Keratinocyte (primary cell): ENCODE data around the gene TMUB2. TPM values are rescaled to one million over a fixed set of nuclear protein-coding genes. Genes with fewer than 3 reads are reported as not detected.

ENCODE experiments used
- DNase-seq: peaks from one replicate; pipeline ENCODE4 v3.0.0-alpha.2; 2011; ENCODE audit warnings: low read depth, missing footprints, low spot score
- FAIRE-seq: peaks from 2 replicates; lab custom pipeline; 2011; peaks lifted over from hg19 to GRCh38; lab: Jason Lieb, UNC
- H2AFZ ChIP-seq: 2 replicates; pipeline ENCODE4 v1.6.0; 2012; ENCODE audit warnings: low read length, control low read depth, inconsistent platforms; ENCODE audit not compliant: control insufficient read depth
- H3K27ac ChIP-seq: 2 replicates; pipeline ENCODE4 v1.5.1; 2011; ENCODE audit warnings: low read length; ENCODE audit not compliant: control insufficient read depth, insufficient read depth
- H3K27me3 ChIP-seq: 3 replicates; pipeline ENCODE4 v1.6.0; 2011; ENCODE audit warnings: low read length; ENCODE audit not compliant: control insufficient read depth, insufficient read depth; ENCODE audit errors: extremely low read depth
- H3K36me3 ChIP-seq, 2 experiments: 2 replicates in 1 of 2; 3 replicates in 1 of 2; pipeline ENCODE4 v1.5.1; 2011; ENCODE audit warnings: low read length in 2 of 2, mild to moderate bottlenecking in 1 of 2; ENCODE audit not compliant: control insufficient read depth in 2 of 2, insufficient read depth in 2 of 2; ENCODE audit errors: extremely low read depth in 1 of 2
- H3K4me1 ChIP-seq: 3 replicates; pipeline ENCODE4 v1.5.1; 2011; ENCODE audit warnings: low read length; ENCODE audit not compliant: control insufficient read depth, insufficient read depth; ENCODE audit errors: extremely low read depth
- H3K4me2 ChIP-seq: 3 replicates; pipeline ENCODE4 v1.6.0; 2011; ENCODE audit warnings: low read depth, low read length; ENCODE audit not compliant: control insufficient read depth, insufficient read depth; ENCODE audit errors: extremely low read depth
- H3K4me3 ChIP-seq, 3 experiments: fragments of 200-600 bp in 1 of 3; sonication (generic) in 1 of 3; 2 replicates in 2 of 3; 3 replicates in 1 of 3; pipeline ENCODE4 v1.5.1; 2011 to 2016; ENCODE audit warnings: low read length in 3 of 3, mild to moderate bottlenecking in 3 of 3, control low read depth in 2 of 3, inconsistent platforms in 1 of 3, low read depth in 1 of 3, mixed read lengths in 1 of 3, mixed run types in 1 of 3, moderate library complexity in 1 of 3; ENCODE audit not compliant: control insufficient read depth in 2 of 3, insufficient read depth in 2 of 3; ENCODE audit errors: extremely low read depth in 1 of 3
- H3K79me2 ChIP-seq: 2 replicates; pipeline ENCODE4 v1.6.0; 2012; ENCODE audit warnings: low read length; ENCODE audit not compliant: control insufficient read depth, insufficient read depth
- H3K9ac ChIP-seq: 3 replicates; pipeline ENCODE4 v1.6.0; 2011; ENCODE audit warnings: low read length; ENCODE audit not compliant: control insufficient read depth, insufficient read depth; ENCODE audit errors: extremely low read depth
- H3K9me1 ChIP-seq: 3 replicates; pipeline ENCODE4 v1.6.0; 2011; ENCODE audit warnings: low read length; ENCODE audit not compliant: control insufficient read depth, insufficient read depth; ENCODE audit errors: extremely low read depth
- H3K9me3 ChIP-seq: 2 replicates; pipeline ENCODE4 v1.5.1; 2012; ENCODE audit warnings: low read depth, low read length; ENCODE audit not compliant: control insufficient read depth
- H4K20me1 ChIP-seq: 3 replicates; pipeline ENCODE4 v1.6.0; 2011; ENCODE audit warnings: low read length; ENCODE audit not compliant: control insufficient read depth, insufficient read depth; ENCODE audit errors: extremely low read depth
- CTCF ChIP-seq, 3 experiments: IDR thresholded peaks in 1 of 3; conservative IDR thresholded peaks in 1 of 3; optimal IDR thresholded peaks in 1 of 3; 2 replicates in 2 of 3; 3 replicates in 1 of 3; pipeline versions ENCODE3 to v1.5.1; 2011; ENCODE audit warnings: low read length in 3 of 3, mild to moderate bottlenecking in 3 of 3, moderate library complexity in 2 of 3, control low read depth in 1 of 3, inconsistent platforms in 1 of 3; ENCODE audit not compliant: insufficient read depth in 2 of 3; ENCODE audit errors: extremely low read depth in 1 of 3
- EZH2 ChIP-seq: IDR thresholded peaks from one replicate; pipeline ENCODE4 v1.6.1; 2012; ENCODE audit warnings: inconsistent platforms, mild to moderate bottlenecking, low read length, moderate library complexity
- dilution Hi-C: fragments of 300-500 bp; cut with MboI; formaldehyde crosslinking; loops from one replicate; pipeline ENCODE4 v1.7.0; 2020; ENCODE audit warnings: low sequenced_read_pairs; ENCODE audit not compliant: extremely low pct_ligation_motif_present
- polyA plus RNA-seq, 5 experiments: library from polyadenylated mRNA; depleted of rRNA in 3 of 5; stranded (reverse) in 3 of 5; stranded (forward) in 1 of 5; unstranded in 1 of 5; fragments of >200 nt; gene quantifications; 1 replicate in 1 of 5; 2 replicates in 3 of 5; 3 replicates in 1 of 5; pipeline versions ENCODE4 v1.2.1 to v1.2.3, GENCODE V29; 2011 to 2012; ENCODE audit warnings: missing spikeins in 2 of 5, low read depth in 1 of 5, low replicate concordance in 1 of 5

Gene TMUB2
- polyA plus RNA-seq, 1 donor (not counting 4 experiments of a cell fraction or from before 2014, with no cell fraction given): 25.5 TPM

- Histone ChIP-seq H3K9ac (no peak overlapping the region), H3K79me2 (peaks cover 19% of the 10 kb centered on the region), H3K9me3 (no peaks in the 10 kb centered on the region), H3K27me3 (no peaks in the 10 kb centered on the region), H3K9me1 (no peaks in the 10 kb centered on the region), H3K4me1 (peaks cover 7% of the 10 kb centered on the region), H4K20me1 (no peaks in the 10 kb centered on the region), H3K27ac (no peak overlapping the region), H3K36me3 (peaks cover 41 to 45% of the 10 kb centered on the region in 2 experiments), H2AFZ (no peak overlapping the region), H3K4me3 (no peak overlapping the region), H3K4me2 (no peak overlapping the region)
- TF ChIP-seq EZH2: no peak
- no peak for TF ChIP-seq CTCF (optimal IDR thresholded peaks at IDR 0.05 in 1 of 3, IDR thresholded peaks at IDR 0.05 in 1 of 3, conservative IDR thresholded peaks at IDR 0.05 in 1 of 3; ENCODE audit: extremely low read depth in 1 of 3, insufficient read depth in 2 of 3, low read length in 3 of 3)
- dilution Hi-C loops: no loop called here
- FAIRE-seq: no peak
- DNase-seq: no peak
Observed at GRCh38 chr17:44192750-44193149, 6.0 kb downstream of the TMUB2 start.

GRCh38 chr17:44193326-44194084 lies 6.7 kb downstream of the TMUB2 start:
- H3K4me2 ChIP-seq: no peak overlapping the region
- H3K9ac ChIP-seq: no peak overlapping the region
- no peaks in the 10 kb centered on the region for H3K9me3 ChIP-seq
- peaks cover 21% of the 10 kb centered on the region for H3K79me2 ChIP-seq
- no peaks in the 10 kb centered on the region for H3K27me3 ChIP-seq
- DNase-seq: no peak
- FAIRE-seq: no peak
- no peaks in the 10 kb centered on the region for H4K20me1 ChIP-seq
- no peak overlapping the region for H2AFZ ChIP-seq
- no peak for TF ChIP-seq EZH2
- no peak for TF ChIP-seq CTCF (optimal IDR thresholded peaks at IDR 0.05 in 1 of 3, IDR thresholded peaks at IDR 0.05 in 1 of 3, conservative IDR thresholded peaks at IDR 0.05 in 1 of 3; ENCODE audit: extremely low read depth in 1 of 3, insufficient read depth in 2 of 3, low read length in 3 of 3)
- no peak overlapping the region for H3K27ac ChIP-seq
- dilution Hi-C loops: no loop called here
- peaks cover 8% of the 10 kb centered on the region for H3K4me1 ChIP-seq
- no peaks in the 10 kb centered on the region for H3K9me1 ChIP-seq
- H3K36me3 ChIP-seq: peaks cover 41 to 45% of the 10 kb centered on the region in 2 experiments
- H3K4me3 ChIP-seq: no peak overlapping the region
